WI38 (cell line): ENCODE data around the gene ADAMTS5.
A peak's percentile ranks its signal among the peaks of the same experiment; 100 is the strongest.

Experiments
- H3K4me3 ChIP-seq: 2 replicates; pipeline ENCODE4 v1.5.1; 2011; ENCODE audit warnings: low read depth, mild to moderate bottlenecking, control low read depth, low read length
- TF ChIP-seq, protein P1 (sequence below): IDR thresholded peaks from 2 replicates; pipeline ENCODE4 v1.5.1; 2012; ENCODE audit warnings: low read depth, mild to moderate bottlenecking, control low read depth, low read length

The ADAMTS5 gene

DNA sequence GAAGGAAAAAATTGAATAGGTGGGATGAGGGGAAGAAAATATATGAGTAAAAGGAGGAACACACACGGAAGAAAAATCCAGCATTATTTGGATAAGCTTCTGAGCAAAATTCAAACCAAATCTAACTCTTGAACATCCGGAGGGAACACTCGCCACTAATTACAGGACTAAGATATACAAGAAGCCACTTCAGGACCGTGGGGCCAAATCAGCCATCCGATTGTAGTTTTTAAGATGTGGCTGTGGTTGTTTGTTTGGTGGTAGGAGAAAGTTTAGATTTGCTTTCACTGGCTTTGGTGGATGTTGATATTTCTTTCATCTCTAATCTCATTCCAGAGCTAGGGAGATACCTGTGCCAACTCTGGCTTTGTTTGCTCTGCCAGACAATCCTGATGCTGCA lies 78.0 kb downstream of the ADAMTS5 start:
- H3K4me3 ChIP-seq = no peak overlapping the region

DNA sequence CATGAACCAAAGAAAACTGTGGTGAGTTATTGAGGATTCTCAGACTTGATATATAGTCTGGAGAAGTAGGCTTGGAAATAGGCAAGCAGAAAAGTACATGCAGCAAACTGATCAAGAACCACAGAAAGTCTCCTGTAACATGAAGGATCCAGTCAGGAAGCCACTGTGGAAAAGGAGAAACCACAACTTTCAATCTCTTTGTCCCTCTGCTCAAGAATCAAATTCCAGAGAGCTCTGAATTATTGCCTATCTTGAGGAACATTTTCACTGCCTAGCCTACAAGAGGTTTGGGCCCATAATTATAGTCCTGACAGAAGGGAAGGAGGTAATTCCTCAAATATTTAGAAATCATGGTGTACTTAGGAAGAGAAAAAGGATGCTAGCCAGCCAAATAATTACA lies 78.6 kb downstream of the ADAMTS5 start:
- TF ChIP-seq, protein P1, sequence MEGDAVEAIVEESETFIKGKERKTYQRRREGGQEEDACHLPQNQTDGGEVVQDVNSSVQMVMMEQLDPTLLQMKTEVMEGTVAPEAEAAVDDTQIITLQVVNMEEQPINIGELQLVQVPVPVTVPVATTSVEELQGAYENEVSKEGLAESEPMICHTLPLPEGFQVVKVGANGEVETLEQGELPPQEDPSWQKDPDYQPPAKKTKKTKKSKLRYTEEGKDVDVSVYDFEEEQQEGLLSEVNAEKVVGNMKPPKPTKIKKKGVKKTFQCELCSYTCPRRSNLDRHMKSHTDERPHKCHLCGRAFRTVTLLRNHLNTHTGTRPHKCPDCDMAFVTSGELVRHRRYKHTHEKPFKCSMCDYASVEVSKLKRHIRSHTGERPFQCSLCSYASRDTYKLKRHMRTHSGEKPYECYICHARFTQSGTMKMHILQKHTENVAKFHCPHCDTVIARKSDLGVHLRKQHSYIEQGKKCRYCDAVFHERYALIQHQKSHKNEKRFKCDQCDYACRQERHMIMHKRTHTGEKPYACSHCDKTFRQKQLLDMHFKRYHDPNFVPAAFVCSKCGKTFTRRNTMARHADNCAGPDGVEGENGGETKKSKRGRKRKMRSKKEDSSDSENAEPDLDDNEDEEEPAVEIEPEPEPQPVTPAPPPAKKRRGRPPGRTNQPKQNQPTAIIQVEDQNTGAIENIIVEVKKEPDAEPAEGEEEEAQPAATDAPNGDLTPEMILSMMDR = no peak
- H3K4me3 ChIP-seq = no peak overlapping the region

More for the DNA sequence above, 78.0 kb downstream of the ADAMTS5 start:
- TF ChIP-seq, protein P1 = no peak

DNA sequence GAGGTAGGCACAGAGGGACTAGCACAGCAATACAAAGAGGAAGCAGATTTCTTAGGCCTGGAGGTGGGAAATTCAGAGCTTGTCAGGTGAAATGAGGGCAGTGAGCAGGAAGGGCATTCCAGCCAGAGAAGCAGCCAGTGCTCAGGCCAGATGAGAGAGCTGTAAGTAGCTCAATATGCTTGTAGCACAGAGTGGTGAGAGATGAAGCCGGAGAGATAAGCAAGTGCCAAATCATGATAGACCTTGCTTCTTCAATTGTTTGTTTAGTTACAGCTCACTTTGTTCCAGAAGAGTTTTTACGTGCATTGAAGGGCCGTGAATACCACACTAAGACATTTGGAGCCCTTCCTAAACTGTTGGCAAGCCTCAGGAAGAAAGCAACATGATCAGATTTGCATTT lies 79.6 kb downstream of the ADAMTS5 start:
- H3K4me3 ChIP-seq = no peak overlapping the region
- TF ChIP-seq, protein P1 = no peak

DNA sequence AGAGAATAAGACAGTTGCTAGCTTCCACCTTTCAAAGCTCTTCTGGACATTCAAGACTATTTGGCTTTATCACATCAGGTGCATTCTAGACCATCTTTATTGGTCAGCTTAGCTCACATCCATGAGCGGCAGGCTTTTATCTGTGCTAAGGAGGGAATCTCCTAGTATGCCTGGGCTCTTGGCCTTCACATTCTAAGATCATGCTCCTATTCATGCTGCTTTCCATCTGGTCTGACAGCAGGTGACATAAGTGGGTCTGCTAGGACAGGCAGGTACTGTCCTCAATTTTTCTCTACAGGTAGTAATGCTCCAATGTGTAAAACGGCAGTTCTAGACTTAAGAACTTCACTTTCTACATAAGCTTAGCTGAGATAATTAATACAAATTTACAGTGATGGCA lies 82.5 kb downstream of the ADAMTS5 start:
- TF ChIP-seq, protein P1 = no peak
- H3K4me3 ChIP-seq = no peak overlapping the region

DNA sequence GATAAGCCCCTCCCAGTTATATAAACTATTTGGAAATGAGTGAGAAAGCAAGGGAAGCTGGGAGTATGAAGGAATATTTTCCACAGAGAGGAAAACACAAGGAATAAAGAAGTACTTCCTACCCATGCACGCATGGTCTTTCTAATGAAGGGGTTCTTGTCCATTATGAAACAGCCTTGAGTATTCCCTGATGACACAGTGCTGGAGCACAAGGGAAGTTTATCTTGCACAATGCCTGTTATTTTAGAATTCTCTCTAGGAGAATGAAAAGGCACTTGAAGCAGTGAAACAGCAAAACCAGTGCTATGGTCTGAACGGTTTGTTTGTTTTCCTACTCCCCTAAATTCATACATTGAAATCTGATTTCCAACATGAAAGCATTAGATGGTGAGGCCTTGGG lies 83.1 kb downstream of the ADAMTS5 start:
- TF ChIP-seq, protein P1 = no peak

DNA sequence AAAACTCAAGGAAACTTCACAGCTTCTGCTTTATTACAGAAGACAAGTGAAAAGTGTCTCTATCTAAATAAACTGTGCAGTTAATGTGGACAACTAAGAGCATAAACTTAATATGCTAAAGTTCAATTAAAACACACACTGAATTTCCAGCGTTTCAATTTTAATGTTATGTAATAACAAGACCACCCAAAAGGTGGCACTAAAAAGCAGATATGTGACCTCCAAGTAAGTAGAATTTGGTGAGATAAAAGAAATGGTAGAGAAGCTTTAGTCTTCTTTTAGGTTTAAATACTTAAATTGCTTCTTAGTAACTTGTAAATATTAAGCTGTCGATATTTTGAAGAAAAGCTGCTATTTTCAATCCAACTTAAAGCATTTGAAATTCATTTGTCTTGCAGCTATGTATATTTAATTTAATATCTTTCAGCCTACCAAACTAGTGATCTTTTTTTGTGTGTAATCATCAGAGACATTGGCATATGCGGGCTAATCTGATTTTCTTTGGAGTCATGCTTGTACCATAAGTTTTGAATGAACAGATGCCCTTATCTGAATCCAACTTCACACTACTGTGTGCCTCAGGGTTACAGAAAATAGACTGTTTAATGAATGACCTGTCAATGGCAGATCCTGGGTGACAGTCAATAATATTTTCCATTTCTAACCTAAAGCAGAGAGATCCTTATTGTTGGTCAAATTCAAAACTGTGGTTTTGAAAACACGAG lies 85.2 kb downstream of the ADAMTS5 start:
- TF ChIP-seq, protein P1 = peak; percentile 14; the same call in 1 of the 2 replicates
- H3K4me3 ChIP-seq = no peak overlapping the region

More for the DNA sequence above, 83.1 kb downstream of the ADAMTS5 start:
- no peak overlapping the region for H3K4me3 ChIP-seq

DNA sequence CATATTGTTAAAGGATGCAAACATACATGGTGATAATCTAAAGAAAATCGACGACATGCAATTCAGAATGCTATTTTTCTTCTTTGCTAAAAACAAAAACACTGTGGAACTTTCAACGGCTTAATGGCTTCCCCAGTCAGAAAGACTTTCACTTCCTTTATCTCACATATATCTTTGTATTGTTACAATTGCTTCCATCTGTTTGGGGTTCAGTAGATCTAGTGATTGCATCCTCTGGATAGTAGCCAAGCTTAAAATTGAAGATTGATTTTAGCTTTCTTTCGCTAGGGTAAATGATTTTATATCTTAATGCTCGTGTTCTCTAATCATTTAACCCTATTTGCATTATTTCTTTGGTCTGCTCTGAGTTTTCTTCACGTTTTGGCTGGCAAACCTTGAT lies 89.9 kb downstream of the ADAMTS5 start:
- TF ChIP-seq, protein P1 = no peak
- no peak overlapping the region for H3K4me3 ChIP-seq
